Neuronal stem cell (in vitro differentiated cells): ENCODE measurements around the gene TMEM154.

Experiments used
- DNase-seq: peaks from one replicate; pipeline ENCODE4 v3.0.0-alpha.2; 2013; ENCODE audit warnings: low spot score
- H2AFZ ChIP-seq: one replicate; pipeline ENCODE4 v1.6.1; 2013; ENCODE audit warnings: mild to moderate bottlenecking, low read length, inconsistent platforms
- H2AK5ac ChIP-seq: 2 replicates; pipeline ENCODE4 v1.6.1; 2013; ENCODE audit warnings: low read depth, mild to moderate bottlenecking, inconsistent platforms, low read length, moderate library complexity, mixed read lengths
- H2BK120ac ChIP-seq: 2 replicates; pipeline ENCODE4 v1.6.1; 2013; ENCODE audit warnings: low read depth, mild to moderate bottlenecking, inconsistent platforms, low read length, moderate library complexity, mixed read lengths
- H2BK12ac ChIP-seq: one replicate; pipeline ENCODE4 v1.6.1; 2013; ENCODE audit warnings: low read length, inconsistent platforms
- H2BK15ac ChIP-seq: 2 replicates; pipeline ENCODE4 v1.6.1; 2013; ENCODE audit warnings: mild to moderate bottlenecking, low read length, inconsistent platforms, mixed read lengths
- H2BK5ac ChIP-seq: one replicate; pipeline ENCODE4 v1.6.1; 2013; ENCODE audit warnings: inconsistent platforms, mild to moderate bottlenecking, low read length, moderate library complexity
- H3K14ac ChIP-seq: one replicate; pipeline ENCODE4 v1.6.1; 2013; ENCODE audit warnings: low read length, inconsistent platforms
- H3K18ac ChIP-seq: 2 replicates; pipeline ENCODE4 v1.6.1; 2013; ENCODE audit warnings: low read length, inconsistent platforms
- H3K23ac ChIP-seq: 2 replicates; pipeline ENCODE4 v1.6.1; 2013; ENCODE audit warnings: low read depth, mild to moderate bottlenecking, mixed read lengths, low read length, inconsistent platforms; ENCODE audit not compliant: poor library complexity
- H3K27ac ChIP-seq: replicated peaks from 3 replicates; pipeline ENCODE4 v1.5.1; 2013; ENCODE audit warnings: low read length, inconsistent platforms
- H3K27me3 ChIP-seq, 3 experiments: 2 replicates each; pipeline ENCODE4 v1.6.1; 2013; ENCODE audit warnings: low read length in 3 of 3, mild to moderate bottlenecking in 2 of 3, inconsistent platforms in 1 of 3, low read depth in 1 of 3, mixed read lengths in 1 of 3, moderate library complexity in 1 of 3; ENCODE audit not compliant: control insufficient read depth in 3 of 3, insufficient read depth in 3 of 3
- H3K36me3 ChIP-seq, 2 donors: replicated peaks in 1 of 2; 2 replicates each; pipeline ENCODE4 v1.6.1; 2013; ENCODE audit warnings: low read length in 2 of 2; ENCODE audit not compliant: control insufficient read depth in 2 of 2, insufficient read depth in 2 of 2
- H3K4ac ChIP-seq: 2 replicates; pipeline ENCODE4 v1.6.1; 2013; ENCODE audit warnings: inconsistent platforms, mild to moderate bottlenecking, low read length, moderate library complexity
- H3K4me1 ChIP-seq, 2 donors: 1 replicate in 1 of 2; 2 replicates in 1 of 2; pipeline ENCODE4 v1.6.1; 2013; ENCODE audit warnings: low read length in 2 of 2, low read depth in 1 of 2; ENCODE audit not compliant: control insufficient read depth in 2 of 2, insufficient read depth in 1 of 2
- H3K4me2 ChIP-seq: one replicate; pipeline ENCODE4 v1.6.1; 2013; ENCODE audit warnings: mild to moderate bottlenecking, low read length, inconsistent platforms; ENCODE audit not compliant: insufficient read depth, poor library complexity, severe bottlenecking
- H3K4me3 ChIP-seq, 2 donors: 2 replicates each; pipeline ENCODE4 v1.5.1; 2013; ENCODE audit warnings: low read length in 2 of 2, mild to moderate bottlenecking in 2 of 2, inconsistent platforms in 1 of 2, moderate library complexity in 1 of 2
- H3K79me1 ChIP-seq: one replicate; pipeline ENCODE4 v1.6.1; 2013; ENCODE audit warnings: low read depth, mild to moderate bottlenecking, inconsistent platforms, low read length, moderate library complexity
- H3K9ac ChIP-seq: one replicate; pipeline ENCODE4 v1.6.1; 2013; ENCODE audit warnings: mild to moderate bottlenecking, low read depth, low read length, inconsistent platforms; ENCODE audit not compliant: poor library complexity
- H3K9me3 ChIP-seq, 2 donors: replicated peaks in 1 of 2; 2 replicates each; pipeline versions ENCODE3 to v1.6.1; 2013; ENCODE audit warnings: low read length in 2 of 2, mild to moderate bottlenecking in 2 of 2, inconsistent platforms in 1 of 2, low read depth in 1 of 2, mixed read lengths in 1 of 2, moderate library complexity in 1 of 2; ENCODE audit not compliant: control insufficient read depth in 2 of 2, insufficient read depth in 1 of 2
- H4K8ac ChIP-seq: one replicate; pipeline ENCODE4 v1.6.1; 2013; ENCODE audit warnings: low read depth, mild to moderate bottlenecking, inconsistent platforms, low read length, moderate library complexity
- H4K91ac ChIP-seq: one replicate; pipeline ENCODE4 v1.6.1; 2013; ENCODE audit warnings: low read length, low read depth, mild to moderate bottlenecking, inconsistent platforms; ENCODE audit not compliant: poor library complexity
- WGBS, 2 donors: extraction: QIAGEN DNeasy Blood & Tissue Kit; methylation state at CpG; one replicate each; pipeline ENCODE4 v1.1.7; 2013; ENCODE audit warnings: missing lambda C conversion rate in 2 of 2, mixed read lengths in 1 of 2; ENCODE audit not compliant: insufficient read length in 2 of 2, insufficient replicate concordance in 1 of 2; ENCODE audit errors: extremely low coverage in 2 of 2; 5-methylcytosine and 5-hydroxymethylcytosine counted together

TMEM154 gene

DNA sequence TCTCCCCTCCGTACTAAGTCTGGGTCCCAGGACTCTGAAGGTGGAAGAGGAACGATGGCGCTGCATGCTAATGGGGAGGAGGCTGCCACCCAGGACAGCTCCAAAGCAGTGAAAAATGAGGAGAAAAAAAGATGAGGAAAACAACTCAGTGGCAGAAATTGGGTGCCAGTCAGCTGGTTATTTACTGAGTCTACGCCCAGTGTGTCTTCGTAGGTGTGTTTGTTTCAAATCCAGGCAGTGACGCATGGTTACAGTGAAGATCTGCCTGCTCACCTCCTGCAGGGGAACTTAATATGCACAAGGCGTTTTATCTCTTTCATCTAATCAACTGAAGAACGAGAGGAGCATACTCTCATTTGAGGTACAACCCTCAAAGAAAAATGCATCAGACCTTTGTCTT is 73.0 kb downstream of the TMEM154 start:
- no peak overlapping the region for H4K8ac ChIP-seq
- no CpG with 5 or more reads among the region's 8 CpGs for WGBS, 2 donors
- no peak overlapping the region for H3K27ac ChIP-seq
- H3K36me3 ChIP-seq, result no peaks in the 10 kb centered on the region
- H3K4me1 ChIP-seq, result peaks cover 11 to 20% of the 10 kb centered on the region in 2 donors
- no peak overlapping the region for H3K18ac ChIP-seq
- H3K79me1 ChIP-seq, result no peaks in the 10 kb centered on the region
- no peak overlapping the region for H3K14ac ChIP-seq
- H2AFZ ChIP-seq, result peak overlapping the region; percentile 57
- H3K4me3 ChIP-seq, result no peak overlapping the region
- no peak overlapping the region for H3K4me2 ChIP-seq
- H2BK12ac ChIP-seq, result no peak overlapping the region
- peaks cover 0 to 3% of the 10 kb centered on the region in 2 donors for H3K9me3 ChIP-seq
- H3K4ac ChIP-seq, result no peak overlapping the region
- H2BK120ac ChIP-seq, result no peak overlapping the region
- H4K91ac ChIP-seq, result no peak overlapping the region
- no peak overlapping the region for H2BK15ac ChIP-seq
- no peak overlapping the region for H2BK5ac ChIP-seq
- DNase-seq, result no peak
- H3K9ac ChIP-seq, result no peak overlapping the region
- H3K23ac ChIP-seq, result no peak overlapping the region
- peaks cover 0 to 8% (median 0%) of the 10 kb centered on the region in 3 experiments for H3K27me3 ChIP-seq
- H2AK5ac ChIP-seq, result no peak overlapping the region

DNA sequence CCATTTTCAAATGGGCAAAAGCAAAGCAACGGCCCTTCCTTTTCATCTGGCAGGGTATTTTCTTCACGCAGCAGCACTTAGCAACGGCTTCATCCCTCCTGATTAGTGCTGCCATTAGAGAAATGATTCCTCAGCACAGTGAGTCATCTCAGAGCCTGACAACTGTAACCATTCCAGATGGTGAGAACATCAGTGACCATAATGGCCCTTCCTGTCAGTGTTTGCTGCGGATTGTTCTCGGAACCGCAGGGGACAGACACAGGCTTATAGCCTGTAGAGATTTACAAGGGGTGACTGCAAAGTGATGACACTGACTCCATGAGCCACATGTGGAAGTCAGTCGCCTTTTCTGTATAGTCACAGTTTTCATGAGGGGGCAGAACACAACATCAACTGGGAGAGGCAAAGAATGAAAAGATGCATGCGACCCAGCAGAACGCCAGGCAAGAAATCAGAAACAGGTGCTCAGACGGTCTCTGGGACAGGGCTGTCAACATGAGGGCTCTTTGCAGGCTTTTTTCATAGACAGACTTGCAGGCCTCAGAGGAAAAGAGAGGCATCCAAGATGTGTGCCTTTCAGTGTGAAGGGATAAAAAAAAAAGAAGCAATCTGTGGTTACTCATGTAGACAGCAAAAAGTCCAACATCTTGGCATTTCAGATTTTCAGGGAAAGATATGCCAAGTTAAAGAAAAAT is 74.0 kb downstream of the TMEM154 start:
- H3K27ac ChIP-seq, result no peak overlapping the region
- no peak overlapping the region for H3K4me2 ChIP-seq
- H4K8ac ChIP-seq, result no peak overlapping the region
- H3K36me3 ChIP-seq, result no peaks in the 10 kb centered on the region
- H2AFZ ChIP-seq, result peak overlapping the region; percentile 50
- H2BK15ac ChIP-seq, result no peak overlapping the region
- H2AK5ac ChIP-seq, result no peak overlapping the region
- H2BK120ac ChIP-seq, result no peak overlapping the region
- no peak overlapping the region for H3K14ac ChIP-seq
- peaks cover 11 to 20% of the 10 kb centered on the region in 2 donors for H3K4me1 ChIP-seq
- no peak overlapping the region for H3K23ac ChIP-seq
- DNase-seq, result no peak
- no peaks in the 10 kb centered on the region for H3K79me1 ChIP-seq
- H3K27me3 ChIP-seq, result peaks cover 0 to 6% (median 0%) of the 10 kb centered on the region in 3 experiments
- no peak overlapping the region for H3K4me3 ChIP-seq
- H3K9me3 ChIP-seq, result peaks cover 0 to 3% of the 10 kb centered on the region in 2 donors
- WGBS, 2 donors, result no CpG with 5 or more reads among the region's 10 CpGs
- no peak overlapping the region for H3K9ac ChIP-seq
- no peak overlapping the region for H3K18ac ChIP-seq
- H3K4ac ChIP-seq, result no peak overlapping the region
- no peak overlapping the region for H2BK12ac ChIP-seq
- no peak overlapping the region for H4K91ac ChIP-seq
- H2BK5ac ChIP-seq, result no peak overlapping the region

DNA sequence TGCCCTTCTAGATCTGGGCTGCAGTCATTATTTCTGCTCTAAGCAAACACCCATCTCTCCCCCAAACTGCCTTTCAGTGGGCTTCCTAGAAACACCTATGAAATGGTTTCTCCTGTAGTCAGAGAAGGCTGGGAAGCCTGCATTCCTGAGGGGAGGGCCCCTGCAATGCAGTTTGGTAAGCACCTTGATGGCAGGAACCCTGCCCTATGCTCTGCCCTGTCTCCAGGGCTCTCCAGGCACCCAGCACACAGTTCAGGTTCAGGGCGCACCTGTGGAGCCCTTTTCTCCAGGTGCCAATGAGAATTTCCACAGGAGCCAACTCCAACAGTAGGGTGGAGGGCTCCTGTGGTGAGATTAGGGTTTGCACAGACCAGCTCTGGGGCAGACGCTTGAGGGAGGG is 74.8 kb downstream of the TMEM154 start:
- H2BK12ac ChIP-seq, result no peak overlapping the region
- no peak overlapping the region for H2BK5ac ChIP-seq
- peaks cover 0 to 3% of the 10 kb centered on the region in 2 donors for H3K9me3 ChIP-seq
- H2AFZ ChIP-seq, result no peak overlapping the region
- no peak overlapping the region for H4K8ac ChIP-seq
- H3K4me2 ChIP-seq, result no peak overlapping the region
- no peak overlapping the region for H2BK15ac ChIP-seq
- no peak overlapping the region for H2BK120ac ChIP-seq
- H3K27ac ChIP-seq, result no peak overlapping the region
- H3K4me1 ChIP-seq, result peaks cover 11 to 20% of the 10 kb centered on the region in 2 donors
- H3K18ac ChIP-seq, result no peak overlapping the region
- no peaks in the 10 kb centered on the region for H3K79me1 ChIP-seq
- H3K4ac ChIP-seq, result no peak overlapping the region
- no peak overlapping the region for H3K14ac ChIP-seq
- no peak overlapping the region for H3K4me3 ChIP-seq
- H3K27me3 ChIP-seq, result peaks cover 0 to 2% (median 0%) of the 10 kb centered on the region in 3 experiments
- no peak overlapping the region for H4K91ac ChIP-seq
- DNase-seq, result no peak
- H2AK5ac ChIP-seq, result no peak overlapping the region
- no CpG with 5 or more reads among the region's 2 CpGs for WGBS, 2 donors
- H3K9ac ChIP-seq, result no peak overlapping the region
- H3K36me3 ChIP-seq, result no peaks in the 10 kb centered on the region
- no peak overlapping the region for H3K23ac ChIP-seq

DNA sequence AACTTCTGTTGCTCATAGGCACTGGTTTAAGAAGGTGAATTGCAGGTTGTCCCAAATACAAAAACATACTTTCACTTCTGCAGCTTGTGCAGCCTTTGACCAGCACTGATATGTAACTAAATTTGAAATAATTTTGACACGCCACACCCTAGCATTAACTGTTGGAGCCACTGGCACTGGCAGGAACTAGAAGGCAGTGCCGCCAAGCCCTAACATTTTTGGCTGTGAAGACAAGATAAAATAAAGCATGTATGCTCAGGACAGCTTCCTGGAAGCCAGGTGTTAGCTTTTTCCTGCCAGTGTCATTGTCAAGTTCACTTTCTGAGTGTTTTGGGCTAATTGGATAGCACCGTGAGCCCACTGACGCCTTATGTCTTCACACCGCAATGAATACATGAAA is 78.6 kb downstream of the TMEM154 start:
- no peak for DNase-seq
- Histone ChIP-seq H3K23ac (no peak overlapping the region), H3K4me3 (no peak overlapping the region), H2AK5ac (no peak overlapping the region), H4K8ac (no peak overlapping the region), H3K27ac (no peak overlapping the region), H3K9ac (no peak overlapping the region), H2BK5ac (no peak overlapping the region), H3K14ac (no peak overlapping the region), H3K9me3 (peaks cover 0 to 3% of the 10 kb centered on the region in 2 donors), H3K18ac (no peak overlapping the region), H3K27me3 (peaks cover 0 to 23% (median 0%) of the 10 kb centered on the region in 3 experiments), H3K4me1 (peaks cover 7 to 8% of the 10 kb centered on the region in 2 donors), H3K36me3 (no peaks in the 10 kb centered on the region), H2AFZ (no peak overlapping the region), H2BK12ac (no peak overlapping the region), H2BK120ac (no peak overlapping the region), H3K4me2 (no peak overlapping the region), H2BK15ac (no peak overlapping the region), H3K79me1 (no peaks in the 10 kb centered on the region), H4K91ac (no peak overlapping the region), H3K4ac (no peak overlapping the region)
- no CpG with 5 or more reads among the region's 5 CpGs for WGBS, 2 donors
